ENCODE data around the gene NAV2.

DNA sequence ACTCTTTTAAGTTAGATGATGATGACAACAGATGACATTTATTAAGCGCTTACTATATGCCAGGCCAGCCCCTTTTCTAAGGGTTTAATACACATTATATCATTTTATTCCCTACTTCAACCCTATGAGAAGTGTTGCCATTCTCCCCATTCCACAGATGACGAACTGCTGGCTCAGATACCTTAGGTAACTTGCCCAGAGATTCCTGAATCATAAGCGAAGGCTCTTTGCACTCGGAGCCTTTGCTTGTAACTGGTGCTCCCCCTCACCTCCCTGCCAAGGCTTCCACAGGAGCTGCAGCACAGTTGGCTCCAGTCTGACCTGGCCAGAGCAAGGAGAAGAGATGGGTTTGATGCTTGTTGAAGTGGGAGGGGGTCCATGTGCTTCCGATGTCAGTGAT, 404.7 kb downstream of the NAV2 start:
- no peak for TF ChIP-seq CTCF (IDR thresholded peaks at IDR 0.05; ENCODE audit: low read depth, low read length)
- TF ChIP-seq POLR2A (IDR thresholded peaks at IDR 0.05; ENCODE audit: extremely low read depth, insufficient read length) = no peak
- no peak for TF ChIP-seq MAX (IDR thresholded peaks at IDR 0.05; ENCODE audit: low read depth, low read length)
- no peak for TF ChIP-seq MYC (IDR thresholded peaks at IDR 0.05; ENCODE audit: low read depth, low read length)

All from NB4 (cell line).